Muscle of leg (tissue), 11 donors: Measurements from ENCODE around the gene CCN2. TPM values are rescaled to one million over a fixed set of nuclear protein-coding genes. Genes with fewer than 3 reads are reported as not detected.
A peak's percentile ranks its signal among the peaks of the same experiment; 100 is the strongest.

Experiments used
- DNase-seq: peaks from one replicate; pipeline ENCODE4 v3.0.0; 2013
- H3K27ac ChIP-seq: one replicate; pipeline ENCODE4 v1.5.1; 2013; ENCODE audit warnings: mild to moderate bottlenecking, low read length, control low read depth
- H3K27me3 ChIP-seq: one replicate; pipeline ENCODE4 v1.6.1; 2013; ENCODE audit warnings: low read length; ENCODE audit not compliant: control insufficient read depth, insufficient read depth
- H3K36me3 ChIP-seq: one replicate; pipeline ENCODE4 v1.6.1; 2013; ENCODE audit warnings: low read length; ENCODE audit not compliant: control insufficient read depth, insufficient read depth
- H3K4me1 ChIP-seq: one replicate; pipeline ENCODE4 v1.6.1; 2013; ENCODE audit warnings: low read length; ENCODE audit not compliant: control insufficient read depth, insufficient read depth
- H3K4me3 ChIP-seq: one replicate; pipeline ENCODE4 v1.5.1; 2013; ENCODE audit warnings: low read length, control low read depth
- H3K9me3 ChIP-seq: replicated peaks from 2 replicates; pipeline ENCODE4 v1.6.1; 2013; ENCODE audit warnings: low read depth, low read length; ENCODE audit not compliant: control insufficient read depth
- WGBS: methylation state at CpG from one replicate; pipeline ENCODE4 v1.1.5; 2013; ENCODE audit warnings: missing lambda C conversion rate; ENCODE audit not compliant: insufficient coverage; 5-methylcytosine and 5-hydroxymethylcytosine counted together
- polyA plus RNA-seq, 8 donors: library from polyadenylated mRNA; unstranded; fragments of 120-200 nt; gene quantifications; one replicate each; pipeline versions ENCODE4 v1.2.1 to v1.2.3, GENCODE V29; 2013; ENCODE audit warnings: inconsistent platforms in 1 of 8, low replicate concordance in 1 of 8; ENCODE audit not compliant: insufficient read length in 8 of 8, insufficient read depth in 1 of 8
- total RNA-seq: library from RNA; stranded (reverse); fragments of 120-200 nt; gene quantifications from one replicate; pipeline ENCODE4 v1.2.4, GENCODE V29; 2013

CCN2 gene
- total and polyA plus RNA-seq, 9 donors, result 16.0 to 86.5 (median 34.3) TPM

GRCh38 chr6:131970076-131970859, 19.1 kb upstream of the CCN2 start:
- no peak overlapping the region for H3K4me3 ChIP-seq
- H3K27ac ChIP-seq, result no peak overlapping the region
- H3K4me1 ChIP-seq, result no peaks in the 10 kb centered on the region
- no CpG with 5 or more reads among the region's 2 CpGs for WGBS
- no peaks in the 10 kb centered on the region for H3K36me3 ChIP-seq
- no peaks in the 10 kb centered on the region for H3K27me3 ChIP-seq
- DNase-seq, result no peak
- no peaks in the 10 kb centered on the region for H3K9me3 ChIP-seq

GRCh38 chr6:131968656-131969055, 17.5 kb upstream of the CCN2 start:
- Histone ChIP-seq H3K9me3 (no peaks in the 10 kb centered on the region), H3K36me3 (no peaks in the 10 kb centered on the region), H3K27me3 (no peaks in the 10 kb centered on the region), H3K27ac (no peak overlapping the region), H3K4me1 (no peaks in the 10 kb centered on the region), H3K4me3 (no peak overlapping the region)
- WGBS, result no CpG with 5 or more reads among the region's 5 CpGs
- no peak for DNase-seq

GRCh38 chr6:131967948-131968347, 16.8 kb upstream of the CCN2 start:
- no peaks in the 10 kb centered on the region for H3K9me3 ChIP-seq
- no peak for DNase-seq
- H3K36me3 ChIP-seq, result no peaks in the 10 kb centered on the region
- no CpG with 5 or more reads among the region's 1 CpG for WGBS
- H3K27me3 ChIP-seq, result no peaks in the 10 kb centered on the region
- H3K4me1 ChIP-seq, result no peaks in the 10 kb centered on the region
- H3K27ac ChIP-seq, result no peak overlapping the region
- no peak overlapping the region for H3K4me3 ChIP-seq

- Histone ChIP-seq H3K27ac (no peak overlapping the region), H3K9me3 (no peaks in the 10 kb centered on the region), H3K36me3 (no peaks in the 10 kb centered on the region), H3K4me3 (no peak overlapping the region), H3K4me1 (no peaks in the 10 kb centered on the region), H3K27me3 (no peaks in the 10 kb centered on the region)
- WGBS, result 75% methylated on average over 4 of the region's 6 CpGs
- DNase-seq, result no peak
Measured at GRCh38 chr6:131966443-131966842, 15.3 kb upstream of the CCN2 start.

GRCh38 chr6:131963063-131963462, 11.9 kb upstream of the CCN2 start:
- H3K9me3 ChIP-seq, result no peaks in the 10 kb centered on the region

GRCh38 chr6:131960371-131961133, 9.4 kb upstream of the CCN2 start:
- Histone ChIP-seq H3K9me3 (no peaks in the 10 kb centered on the region), H3K4me3 (no peak overlapping the region), H3K4me1 (no peaks in the 10 kb centered on the region), H3K36me3 (no peaks in the 10 kb centered on the region), H3K27me3 (no peaks in the 10 kb centered on the region), H3K27ac (no peak overlapping the region)
- 55% methylated on average over 2 of the region's 6 CpGs for WGBS
- peak; percentile 49 for DNase-seq

More at GRCh38 chr6:131963063-131963462, 11.9 kb upstream of the CCN2 start:
- Histone ChIP-seq H3K27ac (no peak overlapping the region), H3K36me3 (no peaks in the 10 kb centered on the region), H3K4me1 (no peaks in the 10 kb centered on the region), H3K4me3 (no peak overlapping the region), H3K27me3 (no peaks in the 10 kb centered on the region)
- no peak for DNase-seq

- H3K27me3 ChIP-seq, result no peaks in the 10 kb centered on the region
- no peak overlapping the region for H3K27ac ChIP-seq
- no peak for DNase-seq
- no peak overlapping the region for H3K4me3 ChIP-seq
- no peaks in the 10 kb centered on the region for H3K36me3 ChIP-seq
- H3K9me3 ChIP-seq, result no peaks in the 10 kb centered on the region
- 84% methylated on average over 5 of the region's 11 CpGs for WGBS
- peaks cover 3% of the 10 kb centered on the region for H3K4me1 ChIP-seq
Measured at GRCh38 chr6:131958542-131959470, 7.6 kb upstream of the CCN2 start.

GRCh38 chr6:131958095-131958494, 6.9 kb upstream of the CCN2 start:
- no peaks in the 10 kb centered on the region for H3K36me3 ChIP-seq
- H3K27me3 ChIP-seq, result no peaks in the 10 kb centered on the region
- 86% methylated on average over 1 of the region's 3 CpGs for WGBS
- DNase-seq, result no peak
- H3K4me3 ChIP-seq, result no peak overlapping the region
- H3K4me1 ChIP-seq, result peaks cover 7% of the 10 kb centered on the region
- H3K9me3 ChIP-seq, result no peaks in the 10 kb centered on the region
- H3K27ac ChIP-seq, result no peak overlapping the region

GRCh38 chr6:131955876-131956275, 4.7 kb upstream of the CCN2 start:
- no peaks in the 10 kb centered on the region for H3K9me3 ChIP-seq
- no peak overlapping the region for H3K27ac ChIP-seq
- no peaks in the 10 kb centered on the region for H3K27me3 ChIP-seq
- no CpG with 5 or more reads among the region's 1 CpG for WGBS
- H3K4me3 ChIP-seq, result no peak overlapping the region
- no peak for DNase-seq
- H3K4me1 ChIP-seq, result peaks cover 12% of the 10 kb centered on the region
- H3K36me3 ChIP-seq, result no peaks in the 10 kb centered on the region

- WGBS, result no CpG with 5 or more reads among the region's 6 CpGs
- Histone ChIP-seq H3K27ac (peak overlapping the region; percentile 68), H3K27me3 (no peaks in the 10 kb centered on the region), H3K4me1 (peaks cover 14% of the 10 kb centered on the region), H3K4me3 (no peak overlapping the region), H3K36me3 (no peaks in the 10 kb centered on the region), H3K9me3 (no peaks in the 10 kb centered on the region)
- no peak for DNase-seq
Measured at GRCh38 chr6:131955192-131955591, 4.0 kb upstream of the CCN2 start.
